Measurements from ENCODE around the gene TSPAN6.

TSPAN6 gene

GRCh38 chrX:100658941-100659381, 22.4 kb upstream of the TSPAN6 start:
- H3K4me1 ChIP-seq (ENCODE audit: insufficient read depth, insufficient read length) = no peaks in the 10 kb centered on the region
- H3K9me3 ChIP-seq (ENCODE audit: insufficient read depth, low read length) = no peaks in the 10 kb centered on the region
- TF ChIP-seq YY1 (IDR thresholded peaks at IDR 0.05; ENCODE audit: insufficient read depth, insufficient read length) (no peak), SUZ12 (IDR thresholded peaks at IDR 0.05; ENCODE audit: extremely low read depth, insufficient read depth, insufficient read length) (no peak), ZNF274 (IDR thresholded peaks at IDR 0.05; ENCODE audit: low read depth, low read length) (no peak)
- H3K4me3 ChIP-seq (ENCODE audit: insufficient read length, low read depth) = no peak overlapping the region
- H3K36me3 ChIP-seq (ENCODE audit: insufficient read depth, insufficient read length, low read length) = no peaks in the 10 kb centered on the region
- no peaks in the 10 kb centered on the region for H3K27me3 ChIP-seq (ENCODE audit: insufficient read depth, insufficient read length)
- DNase-seq (ENCODE audit: low read depth, low spot score) = no peak
- H3K9ac ChIP-seq (ENCODE audit: insufficient read length, low read depth) = no peak overlapping the region

GRCh38 chrX:100654261-100654660, 17.7 kb upstream of the TSPAN6 start:
- Histone ChIP-seq H3K9me3 (ENCODE audit: insufficient read depth, low read length) (no peaks in the 10 kb centered on the region), H3K36me3 (ENCODE audit: insufficient read depth, insufficient read length, low read length) (peaks cover 3% of the 10 kb centered on the region), H3K4me3 (ENCODE audit: insufficient read length, low read depth) (no peak overlapping the region), H3K9ac (ENCODE audit: insufficient read length, low read depth) (no peak overlapping the region), H3K27me3 (ENCODE audit: insufficient read depth, insufficient read length) (no peaks in the 10 kb centered on the region), H3K4me1 (ENCODE audit: insufficient read depth, insufficient read length) (no peaks in the 10 kb centered on the region)
- DNase-seq (ENCODE audit: low read depth, low spot score) = no peak
- no peak for TF ChIP-seq YY1 (IDR thresholded peaks at IDR 0.05; ENCODE audit: insufficient read depth, insufficient read length)
- no peak for TF ChIP-seq ZNF274 (IDR thresholded peaks at IDR 0.05; ENCODE audit: low read depth, low read length)
- TF ChIP-seq SUZ12 (IDR thresholded peaks at IDR 0.05; ENCODE audit: extremely low read depth, insufficient read depth, insufficient read length) = no peak

- Histone ChIP-seq H3K9me3 (ENCODE audit: insufficient read depth, low read length) (no peaks in the 10 kb centered on the region), H3K27me3 (ENCODE audit: insufficient read depth, insufficient read length) (no peaks in the 10 kb centered on the region), H3K4me1 (ENCODE audit: insufficient read depth, insufficient read length) (no peaks in the 10 kb centered on the region), H3K36me3 (ENCODE audit: insufficient read depth, insufficient read length, low read length) (peaks cover 3% of the 10 kb centered on the region), H3K9ac (ENCODE audit: insufficient read length, low read depth) (no peak overlapping the region), H3K4me3 (ENCODE audit: insufficient read length, low read depth) (no peak overlapping the region)
- no peak for DNase-seq (ENCODE audit: low read depth, low spot score)
- no peak for TF ChIP-seq YY1 (IDR thresholded peaks at IDR 0.05; ENCODE audit: insufficient read depth, insufficient read length)
- no peak for TF ChIP-seq SUZ12 (IDR thresholded peaks at IDR 0.05; ENCODE audit: extremely low read depth, insufficient read depth, insufficient read length)
- TF ChIP-seq ZNF274 (IDR thresholded peaks at IDR 0.05; ENCODE audit: low read depth, low read length) = no peak
Measured at GRCh38 chrX:100652266-100652665, 15.7 kb upstream of the TSPAN6 start.

- H3K9ac ChIP-seq (ENCODE audit: insufficient read length, low read depth) = no peak overlapping the region
- TF ChIP-seq SUZ12 (IDR thresholded peaks at IDR 0.05; ENCODE audit: extremely low read depth, insufficient read depth, insufficient read length) (no peak), YY1 (IDR thresholded peaks at IDR 0.05; ENCODE audit: insufficient read depth, insufficient read length) (no peak), ZNF274 (IDR thresholded peaks at IDR 0.05; ENCODE audit: low read depth, low read length) (no peak)
- peaks cover 4% of the 10 kb centered on the region for H3K4me1 ChIP-seq (ENCODE audit: insufficient read depth, insufficient read length)
- H3K4me3 ChIP-seq (ENCODE audit: insufficient read length, low read depth) = no peak overlapping the region
- no peaks in the 10 kb centered on the region for H3K27me3 ChIP-seq (ENCODE audit: insufficient read depth, insufficient read length)
- H3K36me3 ChIP-seq (ENCODE audit: insufficient read depth, insufficient read length, low read length) = peaks cover 3% of the 10 kb centered on the region
- no peaks in the 10 kb centered on the region for H3K9me3 ChIP-seq (ENCODE audit: insufficient read depth, low read length)
- no peak for DNase-seq (ENCODE audit: low read depth, low spot score)
Measured at GRCh38 chrX:100650841-100651240, 14.2 kb upstream of the TSPAN6 start.

GRCh38 chrX:100649550-100650356, 13.1 kb upstream of the TSPAN6 start:
- H3K27me3 ChIP-seq (ENCODE audit: insufficient read depth, insufficient read length) = no peaks in the 10 kb centered on the region
- H3K36me3 ChIP-seq (ENCODE audit: insufficient read depth, insufficient read length, low read length) = peaks cover 3% of the 10 kb centered on the region
- TF ChIP-seq ZNF274 (IDR thresholded peaks at IDR 0.05; ENCODE audit: low read depth, low read length) = no peak
- TF ChIP-seq YY1 (IDR thresholded peaks at IDR 0.05; ENCODE audit: insufficient read depth, insufficient read length) = no peak
- no peak for TF ChIP-seq SUZ12 (IDR thresholded peaks at IDR 0.05; ENCODE audit: extremely low read depth, insufficient read depth, insufficient read length)
- H3K4me3 ChIP-seq (ENCODE audit: insufficient read length, low read depth) = no peak overlapping the region
- DNase-seq (ENCODE audit: low read depth, low spot score) = no peak
- H3K9ac ChIP-seq (ENCODE audit: insufficient read length, low read depth) = peak overlapping the region; percentile 33
- no peaks in the 10 kb centered on the region for H3K9me3 ChIP-seq (ENCODE audit: insufficient read depth, low read length)
- peaks cover 4% of the 10 kb centered on the region for H3K4me1 ChIP-seq (ENCODE audit: insufficient read depth, insufficient read length)

GRCh38 chrX:100648458-100649417, 12.1 kb upstream of the TSPAN6 start:
- Histone ChIP-seq H3K36me3 (ENCODE audit: insufficient read depth, insufficient read length, low read length) (peaks cover 3% of the 10 kb centered on the region), H3K4me1 (ENCODE audit: insufficient read depth, insufficient read length) (peaks cover 4% of the 10 kb centered on the region), H3K4me3 (ENCODE audit: insufficient read length, low read depth) (no peak overlapping the region), H3K9ac (ENCODE audit: insufficient read length, low read depth) (no peak overlapping the region), H3K9me3 (ENCODE audit: insufficient read depth, low read length) (no peaks in the 10 kb centered on the region), H3K27me3 (ENCODE audit: insufficient read depth, insufficient read length) (no peaks in the 10 kb centered on the region)
- no peak for TF ChIP-seq ZNF274 (IDR thresholded peaks at IDR 0.05; ENCODE audit: low read depth, low read length)
- TF ChIP-seq SUZ12 (IDR thresholded peaks at IDR 0.05; ENCODE audit: extremely low read depth, insufficient read depth, insufficient read length) = no peak
- no peak for TF ChIP-seq YY1 (IDR thresholded peaks at IDR 0.05; ENCODE audit: insufficient read depth, insufficient read length)
- DNase-seq (ENCODE audit: low read depth, low spot score) = no peak

- H3K27me3 ChIP-seq (ENCODE audit: insufficient read depth, insufficient read length) = no peaks in the 10 kb centered on the region
- H3K4me3 ChIP-seq (ENCODE audit: insufficient read length, low read depth) = no peak overlapping the region
- peaks cover 4% of the 10 kb centered on the region for H3K4me1 ChIP-seq (ENCODE audit: insufficient read depth, insufficient read length)
- TF ChIP-seq ZNF274 (IDR thresholded peaks at IDR 0.05; ENCODE audit: low read depth, low read length) (no peak), YY1 (IDR thresholded peaks at IDR 0.05; ENCODE audit: insufficient read depth, insufficient read length) (no peak)
- no peaks in the 10 kb centered on the region for H3K36me3 ChIP-seq (ENCODE audit: insufficient read depth, insufficient read length, low read length)
- DNase-seq (ENCODE audit: low read depth, low spot score) = no peak
- H3K9me3 ChIP-seq (ENCODE audit: insufficient read depth, low read length) = no peaks in the 10 kb centered on the region
- no peak overlapping the region for H3K9ac ChIP-seq (ENCODE audit: insufficient read length, low read depth)
Measured at GRCh38 chrX:100647739-100648138, 11.1 kb upstream of the TSPAN6 start.

All from NT2/D1 (cell line).